ENCODE measurements around the gene AKT2. TPM values are rescaled to one million over a fixed set of nuclear protein-coding genes. Genes with fewer than 3 reads are reported as not detected.

AKT2 gene
- total RNA-seq, 1 experiment from 2014 or later: 150 TPM

DNA sequence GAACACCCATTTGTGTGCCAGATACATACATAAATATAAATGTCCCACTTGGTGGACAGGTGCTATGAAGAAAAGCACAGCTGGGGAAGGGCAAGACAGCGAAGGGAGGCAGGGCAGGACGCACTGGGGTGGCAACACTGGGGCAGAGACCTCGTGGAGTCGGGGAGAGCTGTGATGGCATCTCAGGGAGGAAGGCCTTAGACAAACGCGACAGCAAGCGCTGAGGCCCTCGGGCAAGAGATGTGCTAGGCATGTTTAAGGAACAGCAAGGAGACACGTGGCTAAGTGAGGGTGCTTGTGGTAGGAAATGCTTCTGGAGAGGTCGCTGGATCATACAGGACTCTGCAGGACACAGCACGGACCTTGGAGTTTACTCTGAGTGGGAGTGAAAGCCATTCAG, 35.4 kb downstream of the AKT2 start:
- H3K27ac Mint-ChIP-seq: peak overlapping the region in 2 of 3 experiments; percentile 9 to 68; a peak in 3 of 7 replicates
- no peak overlapping the region for H2BK5ac ChIP-seq (ENCODE audit: insufficient read length, low read length)
- no peaks in the 10 kb centered on the region for H3K27me3 ChIP-seq (ENCODE audit: insufficient read depth, low read length)
- H3K27ac ChIP-seq (ENCODE audit: insufficient read length, low read depth, low read length): no peak overlapping the region
- no peaks in the 10 kb centered on the region; the same call in 1 of the 2 replicates for H3K79me2 ChIP-seq (ENCODE audit: insufficient read depth, low read length)
- TF ChIP-seq, protein P1, sequence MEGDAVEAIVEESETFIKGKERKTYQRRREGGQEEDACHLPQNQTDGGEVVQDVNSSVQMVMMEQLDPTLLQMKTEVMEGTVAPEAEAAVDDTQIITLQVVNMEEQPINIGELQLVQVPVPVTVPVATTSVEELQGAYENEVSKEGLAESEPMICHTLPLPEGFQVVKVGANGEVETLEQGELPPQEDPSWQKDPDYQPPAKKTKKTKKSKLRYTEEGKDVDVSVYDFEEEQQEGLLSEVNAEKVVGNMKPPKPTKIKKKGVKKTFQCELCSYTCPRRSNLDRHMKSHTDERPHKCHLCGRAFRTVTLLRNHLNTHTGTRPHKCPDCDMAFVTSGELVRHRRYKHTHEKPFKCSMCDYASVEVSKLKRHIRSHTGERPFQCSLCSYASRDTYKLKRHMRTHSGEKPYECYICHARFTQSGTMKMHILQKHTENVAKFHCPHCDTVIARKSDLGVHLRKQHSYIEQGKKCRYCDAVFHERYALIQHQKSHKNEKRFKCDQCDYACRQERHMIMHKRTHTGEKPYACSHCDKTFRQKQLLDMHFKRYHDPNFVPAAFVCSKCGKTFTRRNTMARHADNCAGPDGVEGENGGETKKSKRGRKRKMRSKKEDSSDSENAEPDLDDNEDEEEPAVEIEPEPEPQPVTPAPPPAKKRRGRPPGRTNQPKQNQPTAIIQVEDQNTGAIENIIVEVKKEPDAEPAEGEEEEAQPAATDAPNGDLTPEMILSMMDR (conservative IDR thresholded peaks at IDR 0.05): no peak
- no peak overlapping the region for H3T11ph ChIP-seq (ENCODE audit: low read length)
- DNase-seq: no peak
- no peaks in the 10 kb centered on the region for H3K9me3 ChIP-seq (ENCODE audit: control insufficient read depth, low read depth, low read length)
- H2BK20ac ChIP-seq (ENCODE audit: low read depth, low read length, poor library complexity, severe bottlenecking): no peak overlapping the region
- no peak overlapping the region for H3K23ac ChIP-seq (ENCODE audit: insufficient read length, low read depth, low read length)
- no peak overlapping the region for H4K91ac ChIP-seq (ENCODE audit: insufficient read length, low read depth, low read length)
- H3K4me2 ChIP-seq (ENCODE audit: insufficient read depth, insufficient read length, low read length): no peak overlapping the region
- peaks cover 2% of the 10 kb centered on the region; the same call in 1 of the 2 replicates for H3K4me1 ChIP-seq (ENCODE audit: insufficient read depth, low read length)
- no peaks in the 10 kb centered on the region for H3K9me3 Mint-ChIP-seq
- H2BK12ac ChIP-seq (ENCODE audit: insufficient read length, low read depth, low read length): no peak overlapping the region
- H3K4me3 Mint-ChIP-seq: no peak overlapping the region
- H3K36me3 Mint-ChIP-seq (ENCODE audit: insufficient read depth in 1 of 3, low read depth in 3 of 3): peaks cover 7 to 39% (median 26%) of the 10 kb centered on the region in 3 experiments
- H3K56ac ChIP-seq (ENCODE audit: insufficient read length, low read depth, low read length): no peak overlapping the region
- H3K27me3 Mint-ChIP-seq (ENCODE audit: low read depth): no peaks in the 10 kb centered on the region
- peaks cover 19 to 23% of the 10 kb centered on the region in 2 experiments for H3K4me1 Mint-ChIP-seq
- no peak overlapping the region for H3K9ac ChIP-seq (ENCODE audit: extremely low read depth, insufficient read length, low read length)
- WGBS (ENCODE audit: extremely low coverage, insufficient read length, low lambda C conversion rate): no CpG with 5 or more reads among the region's 11 CpGs
- peaks cover 2% of the 10 kb centered on the region for H3K79me1 ChIP-seq (ENCODE audit: insufficient read depth, low read depth, low read length, poor library complexity, severe bottlenecking)
- H2BK120ac ChIP-seq (ENCODE audit: low read depth, low read length, poor library complexity, severe bottlenecking): no peak overlapping the region
- no peak overlapping the region for H2BK15ac ChIP-seq (ENCODE audit: low read depth, low read length)
- no peak overlapping the region for H2AFZ ChIP-seq (ENCODE audit: low read length)
- H3K4ac ChIP-seq (ENCODE audit: low read depth, low read length): no peak overlapping the region
- no peak overlapping the region for H4K5ac ChIP-seq (ENCODE audit: insufficient read length, low read depth, low read length)
- no peak overlapping the region for H3K18ac ChIP-seq (ENCODE audit: insufficient read length, low read depth, low read length)
- H2AK5ac ChIP-seq (ENCODE audit: insufficient read length, low read length): no peak overlapping the region
- no peaks in the 10 kb centered on the region for H3K23me2 ChIP-seq (ENCODE audit: insufficient read length, low read depth, low read length, poor library complexity, severe bottlenecking)
- H4K8ac ChIP-seq (replicated peaks; ENCODE audit: insufficient read length, low read depth, low read length): no peak overlapping the region
- H3K14ac ChIP-seq (ENCODE audit: insufficient read depth, low read length): no peak overlapping the region
- H4K20me1 ChIP-seq (ENCODE audit: control insufficient read depth, insufficient read depth, insufficient read length): no peaks in the 10 kb centered on the region
